IMR-90 (cell line): ENCODE measurements around the gene TEX44. TPM values are rescaled to one million over a fixed set of nuclear protein-coding genes. Genes with fewer than 3 reads are reported as not detected.

Experiments
- ATAC-seq: fragments of 200-7000 bp; cut with Tn5 transposase; 2 replicates; pipeline ENCODE4 v1.9.1; 2020; ENCODE audit warnings: low read depth, mild to moderate bottlenecking, moderate library complexity
- BruUV-seq: library from RNA; stranded (reverse); fragments of 400-500 nt; replicated peaks from 2 replicates; lab custom pipeline; 2021; lab: Mats Ljungman, UMichigan
- CTCF ChIA-PET: fragments of 300-600 bp; formaldehyde crosslinking; extraction: SDS; loops from one replicate; lab custom pipeline; 2021; ENCODE audit warnings: antibody characterized with exemption; lab: Yijun Ruan, JAX
- POLR2A ChIA-PET: fragments of 300-600 bp; sonication (Branson Sonifier 250); formaldehyde crosslinking; loops from one replicate; lab custom pipeline; 2022; ENCODE audit warnings: antibody characterized with exemption; ENCODE audit not compliant: unreplicated experiment; lab: Charles Lee
- DNase-seq: peaks from one replicate; pipeline ENCODE4 v3.0.0; 2013
- H2AFZ ChIP-seq: replicated peaks from 2 replicates; pipeline ENCODE3; 2013; ENCODE audit warnings: low read length, mild to moderate bottlenecking; ENCODE audit not compliant: poor library complexity
- H2AK5ac ChIP-seq: 2 replicates; pipeline ENCODE4 v1.6.1; 2013; ENCODE audit warnings: low read depth, low read length, inconsistent platforms
- H2AK9ac ChIP-seq: replicated peaks from 2 replicates; pipeline ENCODE3; 2013; ENCODE audit warnings: mild to moderate bottlenecking, low read depth, low read length, moderate library complexity; ENCODE audit not compliant: poor library complexity
- H2BK120ac ChIP-seq: 2 replicates; pipeline ENCODE4 v1.6.1; 2013; ENCODE audit warnings: low read depth, low read length, inconsistent platforms
- H2BK15ac ChIP-seq: 3 replicates; pipeline ENCODE4 v1.6.1; 2013; ENCODE audit warnings: low read depth, low read length, inconsistent platforms
- H2BK20ac ChIP-seq: 2 replicates; pipeline ENCODE4 v1.6.1; 2013; ENCODE audit warnings: low read depth, mild to moderate bottlenecking, inconsistent platforms, low read length, moderate library complexity
- H2BK5ac ChIP-seq: 2 replicates; pipeline ENCODE4 v1.6.1; 2013; ENCODE audit warnings: mild to moderate bottlenecking, low read depth, low read length, inconsistent platforms; ENCODE audit not compliant: poor library complexity, severe bottlenecking
- H3K14ac ChIP-seq: replicated peaks from 2 replicates; pipeline ENCODE4 v1.6.1; 2013; ENCODE audit warnings: low read depth, low read length, inconsistent platforms
- H3K18ac ChIP-seq: 2 replicates; pipeline ENCODE4 v1.6.1; 2013; ENCODE audit warnings: low read depth, low read length, control low read depth
- H3K23ac ChIP-seq: 2 replicates; pipeline ENCODE4 v1.6.1; 2013; ENCODE audit warnings: low read depth, low read length, inconsistent platforms
- H3K27ac ChIP-seq: 2 replicates; pipeline ENCODE4 v1.5.1; 2013; ENCODE audit warnings: mild to moderate bottlenecking, control low read depth, low read length; ENCODE audit not compliant: insufficient read depth
- H3K27me3 ChIP-seq: 2 replicates; pipeline ENCODE4 v1.6.1; 2013; ENCODE audit warnings: low read length; ENCODE audit not compliant: control insufficient read depth, insufficient read depth
- H3K36me3 ChIP-seq: 2 replicates; pipeline ENCODE4 v1.6.1; 2013; ENCODE audit warnings: low read length, mixed read lengths; ENCODE audit not compliant: control insufficient read depth, insufficient read depth
- H3K4ac ChIP-seq: 2 replicates; pipeline ENCODE4 v1.6.1; 2013; ENCODE audit warnings: low read depth, low read length, inconsistent platforms
- H3K4me1 ChIP-seq: 2 replicates; pipeline ENCODE4 v1.6.1; 2013; ENCODE audit warnings: low read length, mixed read lengths; ENCODE audit not compliant: control insufficient read depth, insufficient read depth
- H3K4me2 ChIP-seq: 2 replicates; pipeline ENCODE4 v1.6.1; 2013; ENCODE audit warnings: low read depth, mild to moderate bottlenecking, control low read depth, low read length, moderate library complexity
- H3K4me3 ChIP-seq: 2 replicates; pipeline ENCODE4 v1.5.1; 2013; ENCODE audit warnings: low read depth, mild to moderate bottlenecking, control low read depth, low read length, moderate library complexity; ENCODE audit not compliant: insufficient read depth
- H3K56ac ChIP-seq: 2 replicates; pipeline ENCODE4 v1.6.1; 2013; ENCODE audit warnings: low read length, inconsistent platforms; ENCODE audit not compliant: insufficient read depth; ENCODE audit errors: extremely low read depth
- H3K79me1 ChIP-seq, 2 experiments: 2 replicates each; pipeline ENCODE4 v1.6.1; 2013; ENCODE audit warnings: low read length in 2 of 2, inconsistent platforms in 1 of 2, low read depth in 1 of 2
- H3K9ac ChIP-seq: 2 replicates; pipeline ENCODE4 v1.6.1; 2013; ENCODE audit warnings: low read depth, low read length, control low read depth
- H3K9me1 ChIP-seq: 2 replicates; pipeline ENCODE4 v1.6.1; 2013; ENCODE audit warnings: low read length, inconsistent platforms; ENCODE audit not compliant: insufficient read depth
- H3K9me3 ChIP-seq: 2 replicates; pipeline ENCODE4 v1.6.1; 2013; ENCODE audit warnings: low read length; ENCODE audit not compliant: control insufficient read depth, insufficient read depth
- H4K20me1 ChIP-seq: 2 replicates; pipeline ENCODE4 v1.6.1; 2013; ENCODE audit warnings: low read length, inconsistent platforms; ENCODE audit not compliant: insufficient read depth
- H4K5ac ChIP-seq: 2 replicates; pipeline ENCODE4 v1.6.1; 2013; ENCODE audit warnings: mild to moderate bottlenecking, low read depth, low read length, control low read depth
- H4K8ac ChIP-seq, 2 experiments: 2 replicates each; pipeline ENCODE4 v1.6.1; 2013; ENCODE audit warnings: low read depth in 2 of 2, low read length in 2 of 2, control low read depth in 1 of 2, inconsistent platforms in 1 of 2
- H4K91ac ChIP-seq: 2 replicates; pipeline ENCODE4 v1.6.1; 2013; ENCODE audit warnings: low read depth, low read length, inconsistent platforms; ENCODE audit not compliant: insufficient read depth
- MAFK ChIP-seq: IDR thresholded peaks from 2 replicates; pipeline ENCODE4 v1.6.1; 2012; ENCODE audit warnings: low read depth, low read length, improper control_type of control experiment
- MXI1 ChIP-seq: IDR thresholded peaks from 2 replicates; pipeline ENCODE4 v1.6.1; 2012; ENCODE audit warnings: low read depth, mild to moderate bottlenecking, low read length, moderate library complexity, borderline replicate concordance
- RAD21 ChIP-seq: IDR thresholded peaks from 2 replicates; pipeline ENCODE4 v1.6.1; 2012; ENCODE audit warnings: low read length, improper control_type of control experiment
- WGBS, 2 experiments: methylation state at CpG; one replicate each; pipeline versions ENCODE4 v1.1.5 to v1.1.7; 2013; ENCODE audit warnings: missing lambda C conversion rate in 2 of 2; ENCODE audit not compliant: insufficient read length in 1 of 2; ENCODE audit errors: extremely low coverage in 2 of 2; 5-methylcytosine and 5-hydroxymethylcytosine counted together
- dilution Hi-C: fragments of 300-500 bp; cut with HindIII; formaldehyde crosslinking; loops from one replicate; pipeline ENCODE4 v1.14.3; 2018; ENCODE audit warnings: low sequenced_read_pairs; ENCODE audit not compliant: unreplicated experiment
- in situ Hi-C: fragments of 300-500 bp; cut with MboI; formaldehyde crosslinking; loops from 3 replicates; pipeline ENCODE4 v1.14.3; 2019; ENCODE audit warnings: low sequenced_read_pairs, inconsistent platforms, mixed read lengths
- intact Hi-C: fragments of 100-400 bp; cut with micrococcal nuclease; formaldehyde crosslinking; loops from 2 replicates; pipeline ENCODE4 v1.10.0; 2022
- polyA plus RNA-seq, 3 experiments: library from polyadenylated mRNA; depleted of rRNA; stranded (reverse); fragments of >200 nt; gene quantifications; 2 replicates each; pipeline ENCODE4 v1.2.3, GENCODE V29; 2012; ENCODE audit warnings: low replicate concordance in 1 of 3
- total RNA-seq: library from RNA; depleted of rRNA; stranded (reverse); fragments of >200 nt; gene quantifications from 2 replicates; pipeline ENCODE4 v1.2.3, GENCODE V29; 2012

Gene TEX44
- total and polyA plus RNA-seq, 2 of the 4 experiments (the other 2 are of a cell fraction): not detected

DNA sequence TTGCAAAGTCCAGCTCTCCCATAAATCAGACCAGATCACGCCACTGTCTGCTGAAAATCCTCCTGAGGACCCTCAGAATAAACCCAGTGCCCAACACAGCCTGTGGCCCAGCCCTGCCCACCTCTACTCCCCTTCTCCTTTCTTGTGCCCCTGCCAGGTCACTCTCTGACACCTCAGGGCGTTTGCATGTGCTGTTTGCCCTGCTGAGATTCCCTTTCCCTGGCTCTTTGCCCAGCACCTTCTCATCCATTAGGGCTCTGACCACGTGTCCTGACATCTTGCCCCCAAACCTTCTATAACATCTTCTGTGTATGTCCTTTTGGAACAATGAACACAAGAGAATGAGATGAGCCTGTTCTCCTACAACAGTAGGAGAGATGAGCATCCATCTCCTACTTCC is 43.9 kb upstream of the TEX44 start:
- no peak overlapping the region for H3K18ac ChIP-seq
- no peak overlapping the region for H3K27ac ChIP-seq
- no peak overlapping the region for H3K4me2 ChIP-seq
- no peak overlapping the region for H3K4ac ChIP-seq
- intact Hi-C loops (no loop called here), in situ Hi-C loops (no loop called here), dilution Hi-C loops (no loop called here)
- H2AK9ac ChIP-seq: no peak overlapping the region
- ATAC-seq (no peak), DNase-seq (no peak)
- H3K4me1 ChIP-seq: peaks cover 5% of the 10 kb centered on the region; the same call in 1 of the 2 replicates
- H4K91ac ChIP-seq: no peak overlapping the region
- no peak overlapping the region for H4K5ac ChIP-seq
- H3K56ac ChIP-seq: no peak overlapping the region
- no peaks in the 10 kb centered on the region for H4K20me1 ChIP-seq
- 32% methylated on average over 2 of the region's 3 CpGs; no CpG with 5 or more reads in 1 of the 2 experiments for WGBS, 2 experiments
- CTCF ChIA-PET: no interaction called here
- H2AFZ ChIP-seq: no peak overlapping the region
- H2BK15ac ChIP-seq: no peak overlapping the region
- no peaks in the 10 kb centered on the region for H3K79me1 ChIP-seq
- H3K9me3 ChIP-seq: peaks cover 5% of the 10 kb centered on the region; the same call in 1 of the 2 replicates
- H3K27me3 ChIP-seq: peaks cover 4% of the 10 kb centered on the region; the same call in 1 of the 2 replicates
- H4K8ac ChIP-seq: no peak overlapping the region
- no peak overlapping the region for H2BK20ac ChIP-seq
- no peak overlapping the region for H2BK5ac ChIP-seq
- H3K9ac ChIP-seq: no peak overlapping the region
- no peak overlapping the region for H3K4me3 ChIP-seq
- no peak overlapping the region for H3K14ac ChIP-seq
- H2BK120ac ChIP-seq: no peak overlapping the region
- H2AK5ac ChIP-seq: no peak overlapping the region
- H3K36me3 ChIP-seq: no peaks in the 10 kb centered on the region
- H3K9me1 ChIP-seq: peaks cover 5% of the 10 kb centered on the region
- no TSS peak for BruUV-seq
- POLR2A ChIA-PET: no interaction called here
- H3K23ac ChIP-seq: no peak overlapping the region
- TF ChIP-seq MAFK: no peak
- no peak for TF ChIP-seq MXI1
- no peak for TF ChIP-seq RAD21
